GM23248 (cell line): ENCODE results near the gene TRIM17.

Experiments used
- EZH2 ChIP-seq: fragments of 200-600 bp; sonication (generic); IDR thresholded peaks from 2 replicates; pipeline ENCODE4 v1.6.1; 2018; ENCODE audit warnings: antibody characterized with exemption, mild to moderate bottlenecking; ENCODE audit not compliant: insufficient read depth, poor library complexity, severe bottlenecking
- EZH2phosphoT487 ChIP-seq: fragments of 200-600 bp; sonication (generic); IDR thresholded peaks from 2 replicates; pipeline ENCODE4 v1.6.1; 2018; ENCODE audit warnings: antibody characterized with exemption, moderate library complexity, mild to moderate bottlenecking, low read depth; ENCODE audit not compliant: insufficient read depth

- TF ChIP-seq EZH2 (no peak), EZH2phosphoT487 (no peak)
Measured at GRCh38 chr1:228378873-228379460, 37.7 kb downstream of the TRIM17 start.
